ENCODE data around the gene ANKRD39. TPM values are rescaled to one million over a fixed set of nuclear protein-coding genes. Genes with fewer than 3 reads are reported as not detected.

Gene ANKRD39
- total RNA-seq, 3 donors from 2014 or later, result 11.2 to 14.1 (median 12.2) TPM

DNA sequence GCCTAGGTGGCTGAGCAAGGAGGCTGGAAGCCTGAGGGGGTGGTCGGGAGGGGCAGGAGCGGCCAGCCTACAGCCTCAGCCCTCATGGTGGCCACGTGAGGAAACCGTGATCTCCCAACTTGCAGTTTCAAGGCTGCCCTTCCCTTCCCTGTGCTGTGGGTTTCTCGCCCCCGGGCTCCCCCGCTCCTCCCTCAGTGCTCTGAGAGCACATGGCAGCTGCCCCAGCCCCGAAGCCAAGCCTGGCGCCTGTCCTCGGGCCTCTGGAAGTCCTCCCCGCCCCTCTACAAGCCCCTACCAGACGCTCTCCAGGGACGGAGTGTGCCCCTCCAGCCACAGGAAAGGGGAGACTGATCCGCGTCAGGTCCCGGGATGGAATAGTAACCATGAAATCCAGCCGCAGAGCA lies 13.4 kb downstream of the ANKRD39 start:
- intact Hi-C loops (cut with DNase I, micrococcal nuclease), result no loop called here

DNA sequence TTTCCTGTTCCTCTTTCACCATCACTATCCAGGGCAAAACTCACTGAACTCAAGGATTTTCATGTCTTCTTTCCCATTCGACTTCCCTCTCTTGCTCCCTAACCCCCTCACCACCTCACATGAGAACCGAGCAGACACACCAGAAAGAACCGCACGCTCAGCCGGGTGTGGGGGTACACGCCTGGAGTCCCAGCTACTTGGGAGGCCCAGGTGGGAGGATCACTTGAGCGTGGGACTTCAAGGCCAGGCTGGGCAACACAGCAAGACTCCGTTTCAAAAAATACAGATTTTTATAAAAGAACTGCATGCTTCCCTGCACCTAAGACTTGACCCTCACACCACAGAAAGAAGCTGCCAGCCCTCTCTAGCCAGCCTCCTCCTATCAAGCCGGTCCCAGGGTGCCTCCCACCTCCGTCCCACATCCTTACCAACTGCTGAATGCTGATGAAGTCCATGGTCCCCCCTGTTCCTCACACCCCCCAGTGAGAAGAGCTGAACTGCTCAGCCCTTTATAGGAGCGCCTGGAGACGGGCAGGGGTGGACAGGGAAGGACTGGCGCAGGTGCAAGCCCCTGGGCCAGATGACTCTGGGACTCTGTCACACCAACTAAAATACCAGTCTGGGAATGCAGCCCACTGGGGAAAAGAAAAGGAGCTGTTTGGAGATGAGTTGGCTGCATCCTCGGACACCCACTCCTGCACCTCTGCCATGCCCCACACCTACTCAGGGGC lies 14.1 kb downstream of the ANKRD39 start, which contains the start of gene ANKRD23:
ANKRD23 (minus strand) TSS at position 484 of the 731 bp plus-strand sequence; CDS start at position 455, 29 bp downstream.
- TF ChIP-seq, protein P1, sequence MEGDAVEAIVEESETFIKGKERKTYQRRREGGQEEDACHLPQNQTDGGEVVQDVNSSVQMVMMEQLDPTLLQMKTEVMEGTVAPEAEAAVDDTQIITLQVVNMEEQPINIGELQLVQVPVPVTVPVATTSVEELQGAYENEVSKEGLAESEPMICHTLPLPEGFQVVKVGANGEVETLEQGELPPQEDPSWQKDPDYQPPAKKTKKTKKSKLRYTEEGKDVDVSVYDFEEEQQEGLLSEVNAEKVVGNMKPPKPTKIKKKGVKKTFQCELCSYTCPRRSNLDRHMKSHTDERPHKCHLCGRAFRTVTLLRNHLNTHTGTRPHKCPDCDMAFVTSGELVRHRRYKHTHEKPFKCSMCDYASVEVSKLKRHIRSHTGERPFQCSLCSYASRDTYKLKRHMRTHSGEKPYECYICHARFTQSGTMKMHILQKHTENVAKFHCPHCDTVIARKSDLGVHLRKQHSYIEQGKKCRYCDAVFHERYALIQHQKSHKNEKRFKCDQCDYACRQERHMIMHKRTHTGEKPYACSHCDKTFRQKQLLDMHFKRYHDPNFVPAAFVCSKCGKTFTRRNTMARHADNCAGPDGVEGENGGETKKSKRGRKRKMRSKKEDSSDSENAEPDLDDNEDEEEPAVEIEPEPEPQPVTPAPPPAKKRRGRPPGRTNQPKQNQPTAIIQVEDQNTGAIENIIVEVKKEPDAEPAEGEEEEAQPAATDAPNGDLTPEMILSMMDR (IDR thresholded peaks at IDR 0.05), result no peak
- H3K9me3 ChIP-seq, result no peaks in the 10 kb centered on the region
- no peaks in the 10 kb centered on the region for H3K36me3 ChIP-seq (ENCODE audit: low read depth)
- intact Hi-C loops (cut with DNase I, micrococcal nuclease), result no loop called here
- H3K4me1 ChIP-seq (ENCODE audit: low read depth), result peaks cover 11% of the 10 kb centered on the region
- DNase-seq (no peak), ATAC-seq (no peak)
- H3K4me3 ChIP-seq, result no peak within 1 kb of the TSS

More for the DNA sequence above, 13.4 kb downstream of the ANKRD39 start:
- TF ChIP-seq, protein P1 (IDR thresholded peaks at IDR 0.05), result no peak
- ATAC-seq, result no peak
- H3K4me1 ChIP-seq (ENCODE audit: low read depth), result peaks cover 5% of the 10 kb centered on the region
- no peaks in the 10 kb centered on the region for H3K36me3 ChIP-seq (ENCODE audit: low read depth)
- no peak for DNase-seq
- no peaks in the 10 kb centered on the region for H3K9me3 ChIP-seq
- H3K4me3 ChIP-seq, result no peak overlapping the region

- intact Hi-C loops (cut with DNase I, micrococcal nuclease), result no loop called here
- DNase-seq, result no peak
- TF ChIP-seq, protein P1 (IDR thresholded peaks at IDR 0.05), result no peak
- no peak for ATAC-seq
- H3K9me3 ChIP-seq, result no peaks in the 10 kb centered on the region
- H3K36me3 ChIP-seq (ENCODE audit: low read depth), result no peaks in the 10 kb centered on the region
- no peak overlapping the region for H3K4me3 ChIP-seq
- peaks cover 11% of the 10 kb centered on the region for H3K4me1 ChIP-seq (ENCODE audit: low read depth)
Observed at GRCh38 chr2:96842600-96842999, 15.2 kb downstream of the ANKRD39 start.

- H3K36me3 ChIP-seq (ENCODE audit: low read depth), result no peaks in the 10 kb centered on the region
- no peak for ATAC-seq
- TF ChIP-seq, protein P1 (IDR thresholded peaks at IDR 0.05), result no peak
Observed at GRCh38 chr2:96841701-96842495, 15.9 kb downstream of the ANKRD39 start.

GRCh38 chr2:96839875-96840850 lies 17.7 kb downstream of the ANKRD39 start:
- Histone ChIP-seq H3K4me3 (no peak overlapping the region), H3K4me1 (ENCODE audit: low read depth) (peaks cover 11% of the 10 kb centered on the region), H3K9me3 (no peaks in the 10 kb centered on the region), H3K36me3 (ENCODE audit: low read depth) (no peaks in the 10 kb centered on the region)
- ATAC-seq (no peak), DNase-seq (peak in 1 of 3 donors; percentile 36)
- TF ChIP-seq, protein P1 (IDR thresholded peaks at IDR 0.05), result no peak
- intact Hi-C loops (cut with DNase I, micrococcal nuclease), result no loop called here

More at GRCh38 chr2:96841701-96842495, 15.9 kb downstream of the ANKRD39 start:
- Histone ChIP-seq H3K9me3 (no peaks in the 10 kb centered on the region), H3K4me1 (ENCODE audit: low read depth) (peaks cover 11% of the 10 kb centered on the region), H3K4me3 (no peak overlapping the region)
- intact Hi-C loops (cut with DNase I, micrococcal nuclease), result no loop called here
- DNase-seq, result no peak

Data from mucosa of descending colon (tissue), 3 donors.